Measurements from ENCODE around the gene MRAS. TPM values are rescaled to one million over a fixed set of nuclear protein-coding genes. Genes with fewer than 3 reads are reported as not detected.

Gene MRAS
- total RNA-seq, 2 experiments from 2014 or later: 0.07 TPM; not detected in 1

GRCh38 chr3:138329127-138329983, 19.0 kb upstream of the MRAS start, which contains the start of gene NME9:
NME9 (minus strand) TSS chr3:138329851; CDS start chr3:138329335, 516 bp downstream.
- Mint-ChIP-seq H3K4me1 (ENCODE audit: low read depth) (peaks cover 33% of the 10 kb centered on the region), H3K36me3 (ENCODE audit: low read depth) (no peaks in the 10 kb centered on the region), H3K27ac (peak within 1 kb of the TSS; percentile 82), H3K27me3 (no peaks in the 10 kb centered on the region), H3K4me3 (peak within 1 kb of the TSS; percentile 84), H3K9me3 (no peaks in the 10 kb centered on the region)
- ChIA-PET CTCF (interaction anchor here (0.8 to 1.7 kb wide), 18 partner anchors 8 to 594 kb away, joined by 3 to 7 read pairs (median 4); partner anchors contain the start of genes CEP70 and MRAS), POLR2A (interaction anchor here (0.6 to 1.4 kb wide), 3 partner anchors 17 to 142 kb away, joined by 3 to 6 read pairs (median 3); partner anchors contain the start of gene ARMC8)
- TF ChIP-seq CTCF (IDR thresholded peaks at IDR 0.05): peak; percentile 57
- ATAC-seq: peak; percentile 94
- intact Hi-C loops (cut with micrococcal nuclease): loop anchor here (5.0 kb wide), 1 partner anchor 142 kb away; the partner anchor contains the start of gene ARMC8
- peak; percentile 94 for DNase-seq

GRCh38 chr3:138329984-138330293, 18.4 kb upstream of the MRAS start:
- Mint-ChIP-seq H3K4me3 (peak overlapping the region; percentile 84), H3K4me1 (ENCODE audit: low read depth) (peaks cover 30% of the 10 kb centered on the region), H3K36me3 (ENCODE audit: low read depth) (no peaks in the 10 kb centered on the region), H3K27me3 (no peaks in the 10 kb centered on the region), H3K9me3 (no peaks in the 10 kb centered on the region), H3K27ac (peak overlapping the region; percentile 19)
- DNase-seq (no peak), ATAC-seq (no peak)
- ChIA-PET POLR2A (no interaction called here), CTCF (interaction anchor here (1.0 to 1.6 kb wide), 6 partner anchors 16 to 586 kb away, joined by 3 to 5 read pairs (median 4); partner anchors contain the start of gene ESYT3)
- intact Hi-C loops (cut with micrococcal nuclease): loop anchor here (5.0 kb wide), 2 partner anchors 143 to 153 kb away; partner anchors contain the start of gene ARMC8
- TF ChIP-seq CTCF (IDR thresholded peaks at IDR 0.05): no peak

- Mint-ChIP-seq H3K27ac (no peak overlapping the region), H3K4me3 (no peak overlapping the region), H3K4me1 (ENCODE audit: low read depth) (peaks cover 29% of the 10 kb centered on the region), H3K9me3 (no peaks in the 10 kb centered on the region), H3K36me3 (ENCODE audit: low read depth) (no peaks in the 10 kb centered on the region), H3K27me3 (no peaks in the 10 kb centered on the region)
- DNase-seq: no peak
- POLR2A ChIA-PET: no interaction called here
- TF ChIP-seq CTCF (IDR thresholded peaks at IDR 0.05): peak; percentile 27
- intact Hi-C loops (cut with micrococcal nuclease): loop anchor here (5.0 kb wide), 1 partner anchor 154 kb away; no protein-coding TSS in a partner anchor
- no peak for ATAC-seq
- CTCF ChIA-PET: interaction anchor here (1.0 to 3.2 kb wide), 5 partner anchors 17 to 585 kb away, joined by 3 to 16 read pairs (median 4); partner anchors contain the start of gene ESYT3
Observed at GRCh38 chr3:138331143-138331894, 17.1 kb upstream of the MRAS start.

- CTCF ChIA-PET: interaction anchor here (0.7 to 3.2 kb wide), 3 partner anchors 11 to 18 kb away, joined by 3 to 16 read pairs (median 3); no protein-coding TSS in a partner anchor
- POLR2A ChIA-PET: no interaction called here
- Mint-ChIP-seq H3K36me3 (ENCODE audit: low read depth) (no peaks in the 10 kb centered on the region), H3K4me1 (ENCODE audit: low read depth) (peaks cover 26% of the 10 kb centered on the region), H3K9me3 (no peaks in the 10 kb centered on the region), H3K27ac (no peak overlapping the region), H3K27me3 (no peaks in the 10 kb centered on the region), H3K4me3 (no peak overlapping the region)
- intact Hi-C loops (cut with micrococcal nuclease): loop anchor here (5.0 kb wide), 1 partner anchor 155 kb away; no protein-coding TSS in a partner anchor
- no peak for ATAC-seq
- TF ChIP-seq CTCF (IDR thresholded peaks at IDR 0.05): peak; percentile 61
- DNase-seq: no peak
Observed at GRCh38 chr3:138332472-138333073, 15.8 kb upstream of the MRAS start.
